H9 (cell line): Measurements from ENCODE around the gene DMD. TPM values are rescaled to one million over a fixed set of nuclear protein-coding genes. Genes with fewer than 3 reads are reported as not detected.

Source experiments
- DNase-seq: peaks from one replicate; pipeline ENCODE4 v3.0.0-alpha.2; 2017
- H2AFZ ChIP-seq: one replicate; pipeline ENCODE4 v1.6.1; 2013; ENCODE audit warnings: mild to moderate bottlenecking, low read length, control low read depth, moderate library complexity
- H2AK5ac ChIP-seq: 2 replicates; pipeline ENCODE4 v1.6.1; 2013; ENCODE audit warnings: low read length, control low read depth, mixed read lengths; ENCODE audit not compliant: insufficient read length
- H2BK120ac ChIP-seq: one replicate; pipeline ENCODE4 v1.6.1; 2013; ENCODE audit warnings: low read depth, mild to moderate bottlenecking, low read length, control low read depth, inconsistent platforms; ENCODE audit not compliant: poor library complexity, severe bottlenecking
- H2BK12ac ChIP-seq: 2 replicates; pipeline ENCODE4 v1.6.1; 2013; ENCODE audit warnings: low read length, control low read depth, mixed read lengths, low read depth; ENCODE audit not compliant: insufficient read length
- H2BK15ac ChIP-seq: 2 replicates; pipeline ENCODE4 v1.6.1; 2013; ENCODE audit warnings: low read depth, low read length, control low read depth
- H2BK20ac ChIP-seq: one replicate; pipeline ENCODE4 v1.6.1; 2013; ENCODE audit warnings: low read depth, mild to moderate bottlenecking, low read length, control low read depth, inconsistent platforms; ENCODE audit not compliant: poor library complexity, severe bottlenecking
- H2BK5ac ChIP-seq: 2 replicates; pipeline ENCODE4 v1.6.1; 2013; ENCODE audit warnings: low read length, control low read depth, mixed read lengths; ENCODE audit not compliant: insufficient read length
- H3K14ac ChIP-seq: 2 replicates; pipeline ENCODE4 v1.6.1; 2013; ENCODE audit warnings: low read length, control low read depth; ENCODE audit not compliant: insufficient read depth
- H3K18ac ChIP-seq: 2 replicates; pipeline ENCODE4 v1.6.1; 2013; ENCODE audit warnings: low read depth, mild to moderate bottlenecking, mixed read lengths, low read length, control low read depth; ENCODE audit not compliant: insufficient read length
- H3K23ac ChIP-seq: 2 replicates; pipeline ENCODE4 v1.6.1; 2013; ENCODE audit warnings: low read length, control low read depth, mixed read lengths, low read depth; ENCODE audit not compliant: insufficient read length
- H3K23me2 ChIP-seq: 2 replicates; pipeline ENCODE4 v1.6.1; 2013; ENCODE audit warnings: low read depth, mild to moderate bottlenecking, mixed read lengths, low read length, control low read depth; ENCODE audit not compliant: insufficient read length, poor library complexity, severe bottlenecking
- H3K27ac ChIP-seq: 2 replicates; pipeline ENCODE4 v1.5.1; 2013; ENCODE audit warnings: low read length, control low read depth, mixed read lengths, low read depth; ENCODE audit not compliant: insufficient read length
- H3K27me3 ChIP-seq: 2 replicates; pipeline ENCODE4 v1.6.1; 2013; ENCODE audit warnings: low read length, control low read depth, inconsistent platforms; ENCODE audit not compliant: insufficient read depth
- H3K4ac ChIP-seq: 2 replicates; pipeline ENCODE4 v1.6.1; 2013; ENCODE audit warnings: low read depth, mild to moderate bottlenecking, control low read depth, inconsistent platforms, low read length, moderate library complexity
- H3K4me1 ChIP-seq: 2 replicates; pipeline ENCODE4 v1.6.1; 2013; ENCODE audit warnings: low read length, control low read depth, inconsistent platforms; ENCODE audit not compliant: insufficient read depth
- H3K4me2 ChIP-seq: 2 replicates; pipeline ENCODE4 v1.6.1; 2013; ENCODE audit warnings: low read length, control low read depth, mixed read lengths; ENCODE audit not compliant: insufficient read length, insufficient read depth
- H3K56ac ChIP-seq: 2 replicates; pipeline ENCODE4 v1.6.1; 2013; ENCODE audit warnings: low read depth, mild to moderate bottlenecking, mixed read lengths, low read length, control low read depth; ENCODE audit not compliant: insufficient read length
- H3K79me1 ChIP-seq: 2 replicates; pipeline ENCODE4 v1.6.1; 2013; ENCODE audit warnings: low read depth, mild to moderate bottlenecking, moderate library complexity, low read length, control low read depth, inconsistent platforms; ENCODE audit not compliant: insufficient read depth, poor library complexity, severe bottlenecking
- H3K79me2 ChIP-seq: 2 replicates; pipeline ENCODE4 v1.6.1; 2013; ENCODE audit warnings: low read length, control low read depth, inconsistent platforms; ENCODE audit not compliant: insufficient read depth
- H3K9ac ChIP-seq: 2 replicates; pipeline ENCODE4 v1.6.1; 2013; ENCODE audit warnings: low read length, control low read depth, mixed read lengths; ENCODE audit not compliant: insufficient read length; ENCODE audit errors: extremely low read depth
- H3K9me3 ChIP-seq: one replicate; pipeline ENCODE4 v1.6.1; 2013; ENCODE audit warnings: low read depth, low read length, inconsistent platforms; ENCODE audit not compliant: control insufficient read depth
- H3T11ph ChIP-seq: one replicate; pipeline ENCODE4 v1.6.1; 2013; ENCODE audit warnings: mild to moderate bottlenecking, low read length, control low read depth, inconsistent platforms
- H4K20me1 ChIP-seq: one replicate; pipeline ENCODE4 v1.6.1; 2013; ENCODE audit not compliant: control insufficient read depth, insufficient read length, insufficient read depth
- H4K5ac ChIP-seq: 2 replicates; pipeline ENCODE4 v1.6.1; 2013; ENCODE audit warnings: low read depth, mild to moderate bottlenecking, mixed read lengths, low read length, control low read depth; ENCODE audit not compliant: insufficient read length
- H4K8ac ChIP-seq: replicated peaks from 2 replicates; pipeline ENCODE4 v1.6.1; 2013; ENCODE audit warnings: low read length, control low read depth, mixed read lengths, low read depth; ENCODE audit not compliant: insufficient read length
- H4K91ac ChIP-seq: 2 replicates; pipeline ENCODE4 v1.6.1; 2013; ENCODE audit warnings: low read depth, mild to moderate bottlenecking, moderate library complexity, mixed read lengths, low read length, control low read depth; ENCODE audit not compliant: insufficient read length
- H3K27ac Mint-ChIP-seq, 3 experiments: 2 replicates in 2 of 3; 3 replicates in 1 of 3; pipeline ENCODE4 v1.8.0; 2020 to 2021; ENCODE audit warnings: mixed read lengths in 3 of 3, mild to moderate bottlenecking in 1 of 3, moderate library complexity in 1 of 3
- H3K27me3 Mint-ChIP-seq: 2 replicates; pipeline ENCODE4 v1.8.0; 2021; ENCODE audit warnings: low read depth, mild to moderate bottlenecking, moderate library complexity, mixed read lengths
- H3K36me3 Mint-ChIP-seq, 3 experiments: 2 replicates in 2 of 3; 3 replicates in 1 of 3; pipeline ENCODE4 v1.8.0; 2020 to 2021; ENCODE audit warnings: low read depth in 3 of 3, mixed read lengths in 3 of 3; ENCODE audit not compliant: insufficient read depth in 1 of 3
- H3K4me1 Mint-ChIP-seq, 2 experiments: 2 replicates each; pipeline ENCODE4 v1.8.0; 2020; ENCODE audit warnings: mixed read lengths in 2 of 2
- H3K4me3 Mint-ChIP-seq, 2 experiments: 2 replicates in 1 of 2; 3 replicates in 1 of 2; pipeline ENCODE4 v1.8.0; 2020 to 2021; ENCODE audit warnings: mild to moderate bottlenecking in 2 of 2, mixed read lengths in 2 of 2, moderate library complexity in 1 of 2
- H3K9me3 Mint-ChIP-seq, 2 experiments: 2 replicates in 1 of 2; 3 replicates in 1 of 2; pipeline ENCODE4 v1.8.0; 2020; ENCODE audit warnings: mild to moderate bottlenecking in 2 of 2, mixed read lengths in 2 of 2, moderate library complexity in 1 of 2
- CTCF ChIP-seq: fragments of 200-600 bp; sonication (generic); conservative IDR thresholded peaks from 3 replicates; pipeline ENCODE4 v1.8.0; 2021; ENCODE audit warnings: antibody characterized with exemption, mild to moderate bottlenecking
- WGBS: extraction: QIAGEN DNeasy Blood & Tissue Kit; methylation state at CpG from one replicate; pipeline ENCODE4 v1.1.7; 2013; ENCODE audit warnings: missing lambda C conversion rate, low lambda C conversion rate, mixed read lengths; ENCODE audit not compliant: insufficient read length; ENCODE audit errors: extremely low coverage; 5-methylcytosine and 5-hydroxymethylcytosine counted together
- total RNA-seq: library from RNA; stranded (reverse); gene quantifications from 2 replicates; pipeline ENCODE4 v1.2.1, GENCODE V29; 2021

Gene DMD
- total RNA-seq, 1 experiment from 2014 or later: 3.8 TPM

GRCh38 chrX:31336419-31336818 lies 1874.9 kb downstream of the DMD start:
- H3K9me3 Mint-ChIP-seq: peaks cover 62 to 75% of the 10 kb centered on the region in 2 experiments

More at GRCh38 chrX:31336419-31336818, 1874.9 kb downstream of the DMD start:
- Histone ChIP-seq H3K14ac (no peak overlapping the region), H2BK12ac (no peak overlapping the region), H3K9ac (no peak overlapping the region), H3K4me1 (no peaks in the 10 kb centered on the region), H2BK20ac (no peak overlapping the region), H3K18ac (no peak overlapping the region), H4K20me1 (no peaks in the 10 kb centered on the region), H3T11ph (no peak overlapping the region), H2BK120ac (no peak overlapping the region), H2BK5ac (no peak overlapping the region), H3K27ac (no peak overlapping the region), H4K5ac (no peak overlapping the region), H3K23ac (no peak overlapping the region), H3K27me3 (no peaks in the 10 kb centered on the region), H2AFZ (no peak overlapping the region), H2BK15ac (no peak overlapping the region), H3K4me2 (no peak overlapping the region), H3K56ac (no peak overlapping the region), H2AK5ac (no peak overlapping the region), H3K79me1 (no peaks in the 10 kb centered on the region), H3K4ac (no peak overlapping the region), H3K79me2 (no peaks in the 10 kb centered on the region), H4K91ac (no peak overlapping the region), H3K23me2 (no peaks in the 10 kb centered on the region), H4K8ac (no peak overlapping the region), H3K9me3 (no peaks in the 10 kb centered on the region)
- Mint-ChIP-seq H3K4me3 (no peak overlapping the region), H3K27ac (no peak overlapping the region), H3K36me3 (no peaks in the 10 kb centered on the region), H3K27me3 (no peaks in the 10 kb centered on the region), H3K4me1 (no peaks in the 10 kb centered on the region; a peak in 1 of 4 replicates)
- no peak for TF ChIP-seq CTCF
- WGBS: 100% methylated on average over 1 of the region's 2 CpGs
- DNase-seq: no peak
